ENCODE data around the gene SDK1. TPM values are rescaled to one million over a fixed set of nuclear protein-coding genes. Genes with fewer than 3 reads are reported as not detected.
"Not testable (repeated sequence)": the region's sequence is repeated elsewhere in the genome, so short reads cannot be mapped to it uniquely, and the experiment has no call there.

The SDK1 gene
- total RNA-seq, 1 experiment from 2014 or later, result 5.1 TPM

DNA sequence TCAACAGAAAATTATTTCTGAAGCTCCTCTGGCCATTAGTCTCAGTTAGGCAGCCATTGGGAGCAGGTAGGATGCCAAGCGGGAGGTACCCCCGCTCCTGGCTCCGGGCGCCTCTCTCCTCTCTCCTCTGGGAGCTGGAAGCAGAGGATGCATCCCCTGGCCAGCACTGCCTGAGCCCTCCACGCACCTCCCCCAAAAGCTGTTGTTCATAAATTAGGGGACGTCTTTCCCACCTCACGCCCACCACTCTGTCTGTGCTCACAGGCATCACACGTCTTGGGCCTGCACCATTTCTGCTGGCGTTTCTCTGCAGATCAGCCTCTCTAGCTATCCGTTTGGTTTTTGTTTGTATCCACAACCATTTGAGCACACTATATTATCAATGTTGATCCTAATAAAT is 772.0 kb downstream of the SDK1 start:
- DNase-seq (ENCODE audit: low spot score), result no peak

DNA sequence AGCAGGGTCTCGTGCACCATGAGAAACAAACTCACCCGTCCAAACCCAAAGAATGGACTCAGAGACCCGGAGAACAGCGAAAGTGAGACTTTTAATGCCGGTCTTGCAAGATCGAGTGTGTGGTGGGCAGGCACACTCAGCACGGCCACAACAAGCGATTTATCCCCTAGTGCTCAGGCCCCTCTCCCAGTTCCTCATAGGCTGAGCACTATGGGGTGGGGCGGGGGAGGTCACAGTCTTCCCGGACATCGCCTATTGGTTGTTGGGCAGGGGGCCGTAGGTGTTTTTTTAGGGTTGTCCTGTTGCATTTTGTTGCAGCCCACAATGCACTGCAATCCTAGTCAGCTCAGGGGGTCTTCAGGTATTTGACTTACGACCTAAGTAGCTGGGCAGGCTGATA is 772.7 kb downstream of the SDK1 start:
- no peak for DNase-seq (ENCODE audit: low spot score)

DNA sequence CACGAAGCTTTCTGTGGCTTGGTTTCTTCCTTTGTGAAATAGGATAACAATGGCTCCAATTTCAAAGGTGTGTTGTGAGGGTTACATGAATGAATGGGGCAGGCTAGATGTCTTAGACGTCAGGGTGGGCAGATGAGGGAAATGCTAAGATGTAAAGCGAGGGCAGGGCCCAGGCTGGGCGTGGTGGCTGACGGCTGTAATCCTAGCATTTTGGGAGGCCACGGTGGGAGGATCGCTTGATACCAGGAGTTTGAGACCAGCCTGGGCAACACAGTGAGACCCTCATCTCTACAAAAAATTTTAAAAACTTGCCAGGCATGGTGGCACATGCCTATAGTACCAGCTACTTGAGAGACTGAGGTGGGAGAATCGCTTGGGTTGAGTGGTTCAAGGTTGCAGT is 773.4 kb downstream of the SDK1 start:
- DNase-seq (ENCODE audit: low spot score), result no peak

DNA sequence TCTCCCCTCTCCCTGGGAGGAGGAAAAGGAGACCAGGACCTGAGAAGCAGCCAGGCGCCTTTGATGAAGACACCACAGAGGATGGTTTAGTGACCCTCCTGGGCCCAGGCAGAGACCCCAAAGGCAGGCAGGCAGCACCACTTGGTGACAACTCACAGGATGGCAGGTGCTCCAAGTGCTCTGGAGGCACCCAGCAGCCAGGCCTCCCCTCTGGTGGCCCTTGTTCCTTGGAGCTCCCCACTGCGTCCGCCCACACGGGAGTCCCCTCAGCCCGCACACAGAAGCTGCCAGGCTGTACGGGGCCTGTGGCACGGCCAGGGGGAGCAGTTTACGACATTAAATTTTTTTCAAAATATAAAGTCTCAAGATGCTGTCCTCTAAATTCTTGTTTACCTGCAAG is 773.9 kb downstream of the SDK1 start:
- no peak for DNase-seq (ENCODE audit: low spot score)

DNA sequence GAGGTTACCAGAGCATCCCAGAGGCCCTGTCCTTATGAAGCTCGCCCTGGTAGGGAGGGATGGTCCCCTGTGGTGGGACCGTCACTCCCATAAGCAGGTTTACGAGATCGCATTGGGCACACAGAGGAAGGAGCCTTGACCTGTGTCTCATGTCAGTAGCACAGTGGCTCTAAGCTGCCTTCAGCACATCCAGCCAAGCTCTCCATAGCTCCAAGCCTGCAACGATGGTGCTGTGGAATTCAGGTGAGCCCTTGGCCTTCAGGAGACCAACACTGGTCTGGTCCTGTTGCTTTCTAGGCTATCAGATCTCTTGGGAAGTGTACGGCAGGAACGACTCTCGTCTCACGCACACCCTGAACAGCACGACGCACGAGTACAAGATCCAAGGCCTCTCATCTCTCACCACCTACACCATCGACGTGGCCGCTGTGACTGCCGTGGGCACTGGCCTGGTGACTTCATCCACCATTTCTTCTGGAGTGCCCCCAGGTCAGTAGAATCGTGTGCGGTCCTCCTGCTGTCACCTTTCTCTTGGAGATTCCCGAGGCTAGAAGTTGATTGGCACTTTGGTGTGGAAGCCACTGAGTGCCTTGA is 775.7 kb downstream of the SDK1 start:
- DNase-seq (ENCODE audit: low spot score), result no peak

DNA sequence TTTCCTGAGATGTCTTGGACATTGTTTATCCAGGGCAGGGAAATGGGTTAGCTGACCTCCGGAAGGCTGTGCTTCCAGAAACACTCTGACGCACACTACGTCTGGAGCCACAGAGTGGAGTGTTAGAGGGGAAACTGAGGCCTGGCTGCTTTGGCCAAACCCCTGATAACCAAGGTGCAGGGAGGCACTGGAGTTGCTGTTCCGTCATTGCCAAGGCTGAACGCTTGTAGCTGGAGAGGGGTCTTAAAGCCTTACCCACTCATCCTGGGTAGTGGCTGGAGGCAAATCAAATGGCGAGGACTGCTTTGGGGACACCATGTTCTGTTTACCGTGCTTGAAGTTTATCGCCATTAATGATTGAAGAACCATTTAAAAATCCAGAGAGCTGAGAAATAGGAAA is 776.9 kb downstream of the SDK1 start:
- DNase-seq (ENCODE audit: low spot score), result no peak

DNA sequence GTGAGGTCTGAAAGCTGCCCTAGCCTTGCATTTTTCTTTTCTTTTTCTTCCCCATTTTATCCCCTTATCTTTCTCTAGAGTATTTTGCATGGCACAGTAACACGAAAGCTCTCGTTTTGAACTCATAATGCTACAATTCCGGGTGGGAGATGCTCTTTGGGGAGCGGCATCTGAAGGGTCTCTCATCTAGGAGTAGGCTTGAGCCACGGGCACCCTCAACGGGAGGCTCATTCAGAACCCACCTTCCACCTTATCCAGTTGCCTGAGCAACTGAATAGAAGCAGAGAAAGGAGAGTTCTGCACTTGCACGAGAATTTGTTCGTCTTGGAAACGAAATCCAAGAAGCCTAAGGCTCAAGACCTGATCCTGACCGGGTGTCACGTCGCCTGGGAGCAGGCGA is 777.5 kb downstream of the SDK1 start:
- DNase-seq (ENCODE audit: low spot score), result no peak

DNA sequence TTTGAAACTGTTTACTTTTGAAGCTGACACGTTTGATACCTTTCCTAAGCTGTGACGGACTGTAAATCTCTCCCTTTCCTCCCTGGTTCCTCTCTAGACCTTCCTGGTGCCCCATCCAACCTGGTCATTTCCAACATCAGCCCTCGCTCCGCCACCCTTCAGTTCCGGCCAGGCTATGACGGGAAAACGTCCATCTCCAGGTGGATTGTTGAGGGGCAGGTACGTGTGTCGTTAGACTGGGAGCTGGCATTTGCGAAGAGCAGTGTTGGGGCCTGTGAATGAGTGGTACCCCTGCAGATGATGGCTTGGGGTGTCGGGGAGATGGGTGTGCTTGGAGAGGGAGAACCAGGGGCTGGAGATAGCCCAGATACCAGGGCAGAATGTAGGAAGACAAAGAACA is 778.3 kb downstream of the SDK1 start:
- DNase-seq (ENCODE audit: low spot score), result no peak

DNA sequence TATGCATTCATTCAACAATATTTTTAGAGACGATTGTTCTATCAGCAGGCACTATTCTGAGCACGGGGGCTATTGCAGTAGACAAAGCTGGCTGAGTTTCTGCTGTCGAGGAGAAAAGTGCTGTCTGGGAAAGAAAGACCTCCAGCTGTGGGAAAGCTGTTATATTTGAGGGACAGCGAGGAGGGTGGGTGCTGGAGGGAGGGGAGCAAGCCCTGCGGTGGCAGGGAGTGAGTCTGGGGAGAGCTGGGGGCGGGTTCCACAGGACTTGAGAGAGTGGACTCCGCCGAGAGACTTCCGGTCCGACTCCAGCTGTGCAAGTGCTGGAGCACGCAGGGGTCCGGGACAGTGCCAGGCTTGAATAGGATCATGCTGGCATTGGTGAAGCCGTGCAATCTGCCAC is 778.9 kb downstream of the SDK1 start:
- DNase-seq (ENCODE audit: low spot score), result no peak

DNA sequence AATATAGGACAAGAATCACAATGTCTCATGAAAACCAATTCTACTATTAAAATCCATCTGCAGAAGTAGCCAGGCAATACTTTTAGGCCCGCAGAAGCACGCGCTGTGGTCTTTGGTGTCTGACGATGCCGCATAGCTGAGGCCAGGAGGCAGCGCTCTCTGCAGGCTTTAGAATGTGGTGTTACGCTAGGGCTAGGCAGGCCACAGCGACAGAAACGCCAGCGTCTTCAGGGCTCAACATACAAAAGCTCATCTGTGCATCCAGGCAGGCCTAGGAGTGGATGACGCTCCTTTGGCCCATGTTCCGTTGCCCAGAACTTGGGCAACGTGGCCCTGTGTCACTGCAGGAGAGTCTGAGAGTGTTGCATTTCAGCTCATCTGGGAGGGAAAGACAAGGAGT is 779.9 kb downstream of the SDK1 start:
- no peak for DNase-seq (ENCODE audit: low spot score)

DNA sequence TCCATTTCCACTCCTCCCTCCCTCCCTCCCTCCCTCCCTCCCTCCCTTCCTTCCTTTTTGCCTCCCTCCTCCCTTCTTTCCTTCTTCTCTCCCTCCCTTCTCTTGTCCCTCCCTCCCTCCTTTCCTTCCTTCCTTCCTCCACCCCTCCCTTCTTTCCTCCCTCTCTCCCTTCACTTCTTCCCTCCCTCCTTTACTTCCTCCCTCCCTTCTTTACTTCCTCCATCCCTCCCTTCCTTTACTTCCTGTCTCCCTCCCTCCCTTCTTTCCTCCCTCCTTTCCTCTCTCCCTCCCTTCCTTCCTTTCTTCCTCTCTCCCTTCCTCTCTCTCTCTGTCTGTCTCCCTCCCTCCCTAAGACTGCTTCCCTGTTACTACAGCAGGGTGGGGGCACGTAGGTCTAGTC is 782.5 kb downstream of the SDK1 start:
- DNase-seq (ENCODE audit: low spot score), result no peak

DNA sequence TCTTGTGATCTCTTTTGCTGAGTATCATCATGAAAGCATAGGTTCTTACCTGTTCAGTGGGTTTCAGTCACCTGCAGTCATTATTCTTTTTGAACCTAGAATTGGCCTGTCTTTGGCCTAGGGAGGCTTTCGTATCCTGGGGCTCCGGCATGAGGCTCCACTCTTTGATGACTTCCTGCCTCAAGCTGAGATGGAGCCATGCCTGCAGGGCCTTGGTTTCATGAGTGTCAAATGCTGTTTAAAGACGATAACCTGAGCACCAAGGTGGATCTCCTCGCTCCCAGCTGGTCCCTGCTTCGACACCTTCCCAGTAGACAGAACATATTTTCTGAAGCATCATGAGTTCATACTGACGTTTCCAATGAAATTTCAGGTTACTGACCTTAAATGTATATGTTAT is 783.2 kb downstream of the SDK1 start:
- no peak for DNase-seq (ENCODE audit: low spot score)

DNA sequence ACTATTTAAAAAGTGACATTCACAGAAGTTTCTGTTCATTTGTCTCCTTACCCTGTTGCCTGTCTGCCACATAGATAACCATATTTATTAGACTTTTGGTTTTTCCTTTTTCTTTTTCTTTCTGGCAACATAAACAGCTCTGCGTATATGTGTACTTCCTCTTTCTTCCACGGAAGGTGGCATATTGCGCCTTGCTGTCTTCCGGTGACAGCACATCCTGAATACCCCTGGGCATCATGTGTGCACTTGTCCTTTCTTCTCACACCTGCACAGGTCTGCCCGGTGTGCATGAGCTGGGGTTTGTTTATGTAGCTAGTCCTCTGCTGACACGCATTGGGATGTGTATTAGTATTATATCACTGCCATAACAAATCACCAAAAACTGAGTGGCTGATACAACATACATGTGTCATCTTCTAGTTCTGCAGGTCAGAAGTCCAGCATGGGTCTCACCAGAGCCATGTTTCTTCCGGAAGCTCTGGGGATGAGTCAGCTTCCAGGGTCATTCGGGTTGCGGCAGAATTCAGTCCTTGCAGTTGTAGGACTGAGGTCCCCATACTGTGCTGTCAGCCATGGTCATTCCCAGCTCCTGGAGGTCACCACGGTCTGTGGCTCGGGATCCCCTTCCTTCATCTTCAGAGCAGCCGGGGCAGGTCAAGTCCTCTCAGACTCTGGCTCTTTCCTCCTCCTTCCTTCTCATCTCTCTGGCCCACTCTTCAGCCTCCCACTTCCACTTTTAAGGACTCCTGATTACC is 785.1 kb downstream of the SDK1 start:
- DNase-seq (ENCODE audit: low spot score), result no peak

DNA sequence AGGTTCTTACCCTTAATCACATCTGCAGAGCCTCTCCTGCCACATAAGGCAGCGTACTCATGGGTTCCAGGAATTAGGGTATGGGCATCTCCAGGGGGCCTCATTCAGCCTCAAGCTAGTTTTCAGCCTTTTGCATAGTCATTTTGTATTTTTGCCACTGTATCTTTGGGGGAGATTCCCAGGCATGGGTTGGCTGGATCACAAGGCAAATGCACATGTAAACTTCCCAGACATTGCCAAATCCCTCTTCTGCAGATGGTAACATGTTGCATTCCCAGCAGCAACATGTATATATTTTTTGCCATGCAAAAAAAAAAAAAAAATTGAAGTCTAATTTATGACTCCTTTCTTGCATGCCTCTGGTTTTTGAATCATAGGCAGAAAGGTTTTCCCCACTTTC is 785.7 kb downstream of the SDK1 start:
- DNase-seq (ENCODE audit: low spot score), result no peak

DNA sequence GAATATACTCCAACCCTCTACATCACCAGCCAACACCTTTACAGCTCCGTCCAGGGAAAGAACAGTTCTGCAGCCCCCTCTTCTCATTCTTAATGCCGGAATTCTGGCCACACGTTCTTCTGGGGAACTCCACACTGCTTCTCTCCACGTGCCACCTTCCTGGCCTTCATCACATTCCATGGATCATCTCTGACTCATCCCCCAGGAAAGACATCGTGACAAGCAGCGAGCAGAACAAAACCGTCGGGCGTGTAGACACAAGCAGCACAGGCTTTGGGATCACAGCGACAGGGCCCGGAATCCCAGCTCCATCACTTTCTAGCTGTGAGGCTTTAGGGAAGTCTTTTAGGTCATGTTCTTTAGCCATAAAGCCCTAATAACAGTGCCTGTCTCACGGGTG is 790.7 kb downstream of the SDK1 start:
- no peak for DNase-seq (ENCODE audit: low spot score)

DNA sequence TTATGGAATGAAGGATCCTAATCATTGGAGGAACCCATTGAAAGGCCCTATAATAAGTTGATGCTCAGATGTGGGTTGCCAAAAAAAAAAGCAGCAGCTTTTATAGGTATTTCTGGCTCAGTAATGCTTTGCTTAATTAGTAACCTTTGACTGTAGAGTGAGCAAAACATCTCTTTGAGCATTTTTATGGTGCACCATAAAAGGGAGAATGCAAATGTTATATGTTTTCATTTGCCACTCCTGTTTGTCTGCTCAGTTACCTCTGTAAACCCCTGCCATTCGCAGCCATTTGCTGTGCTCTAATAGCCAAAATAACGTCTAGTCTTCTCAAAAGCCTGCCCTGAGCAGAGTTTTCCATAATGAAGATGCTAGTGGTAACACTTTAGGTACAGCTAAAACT is 792.0 kb downstream of the SDK1 start:
- no peak for DNase-seq (ENCODE audit: low spot score)

DNA sequence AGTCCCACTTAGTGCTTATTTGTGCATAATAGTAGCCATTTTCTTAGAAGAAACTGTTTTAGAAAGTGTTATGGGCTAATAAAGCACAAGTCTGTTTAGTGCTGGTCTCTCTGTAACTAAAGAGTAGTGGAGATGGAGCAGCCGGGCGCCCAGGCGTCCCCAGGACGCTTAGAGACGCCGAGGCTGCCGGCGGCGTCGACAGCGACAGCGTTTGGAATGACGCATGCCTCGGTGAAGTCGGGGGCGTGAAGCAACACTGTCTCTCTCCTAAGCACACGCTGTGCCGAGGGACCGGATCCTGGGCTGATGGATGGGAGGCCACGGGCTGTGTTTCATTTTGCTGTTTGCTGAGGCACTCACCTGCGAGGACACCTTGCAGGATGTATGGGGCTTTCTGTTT is 792.4 kb downstream of the SDK1 start:
- no peak for DNase-seq (ENCODE audit: low spot score)

DNA sequence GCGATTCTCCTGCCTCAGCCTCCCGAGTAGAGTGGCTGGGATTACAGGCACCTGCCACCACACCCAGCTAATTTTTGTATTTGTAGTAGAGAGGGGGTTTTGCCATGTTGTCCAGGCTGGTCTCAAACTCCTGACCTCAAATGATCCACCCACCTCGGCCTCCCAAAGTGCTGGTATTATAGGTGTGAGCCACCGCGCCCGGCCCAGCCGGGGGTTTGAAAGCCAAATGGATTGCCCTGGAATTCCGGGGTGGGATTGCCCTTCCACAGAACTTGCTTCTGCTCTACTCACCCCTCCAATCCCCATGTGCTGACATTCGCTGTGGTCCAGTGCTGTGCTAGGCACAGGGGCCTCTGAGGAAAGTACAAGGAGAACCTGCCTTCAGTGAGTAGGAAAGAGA is 793.1 kb downstream of the SDK1 start:
- not testable (repeated sequence) for DNase-seq (ENCODE audit: low spot score)

DNA sequence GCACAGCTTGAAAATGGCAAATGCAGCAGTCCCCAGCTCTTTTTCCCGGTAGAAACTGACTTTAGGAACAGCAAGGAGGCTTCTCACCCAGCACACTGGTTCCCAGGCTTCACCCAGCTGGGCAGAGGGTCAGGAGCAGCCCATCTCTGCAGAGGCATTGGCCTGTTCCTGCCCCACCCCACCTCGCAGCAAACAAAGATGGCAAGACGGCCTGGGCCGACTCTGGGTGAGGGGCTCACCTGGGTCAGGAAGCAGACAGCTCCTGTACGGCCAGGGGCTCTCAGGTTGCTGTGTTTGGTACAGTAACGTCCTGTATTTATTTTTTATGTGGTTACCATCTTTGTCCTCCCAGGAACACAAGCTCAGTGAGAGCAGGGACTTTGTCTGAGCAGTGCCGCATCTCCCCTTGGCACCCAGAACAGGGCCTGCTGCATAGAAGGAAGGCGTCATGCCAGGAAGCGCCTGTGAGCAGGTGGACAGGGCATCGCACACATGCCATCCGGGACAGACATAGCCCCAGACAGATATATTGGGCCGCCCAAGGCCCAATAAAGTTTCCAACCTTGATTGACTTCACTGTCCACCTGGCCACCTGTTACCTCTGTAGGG is 796.1 kb downstream of the SDK1 start:
- DNase-seq (ENCODE audit: low spot score), result no peak

DNA sequence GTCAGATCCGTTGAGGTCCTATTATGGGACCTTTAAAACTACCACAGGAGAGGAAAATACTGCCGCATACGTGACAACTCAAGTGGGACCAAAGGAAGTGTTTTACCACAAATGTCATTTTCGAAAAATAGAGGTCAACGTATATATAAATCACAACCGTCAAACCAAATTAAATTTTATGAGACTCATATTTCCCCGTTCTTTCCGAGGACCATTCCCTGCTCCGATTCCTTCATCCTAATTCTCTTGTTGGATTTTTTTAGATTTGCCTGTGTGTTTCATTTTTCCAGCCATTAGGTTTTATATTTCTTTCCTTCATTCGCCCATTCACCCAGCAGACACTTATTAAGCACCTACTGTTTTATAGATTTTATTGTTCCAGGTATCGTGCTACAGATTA is 797.1 kb downstream of the SDK1 start:
- no peak for DNase-seq (ENCODE audit: low spot score)

DNA sequence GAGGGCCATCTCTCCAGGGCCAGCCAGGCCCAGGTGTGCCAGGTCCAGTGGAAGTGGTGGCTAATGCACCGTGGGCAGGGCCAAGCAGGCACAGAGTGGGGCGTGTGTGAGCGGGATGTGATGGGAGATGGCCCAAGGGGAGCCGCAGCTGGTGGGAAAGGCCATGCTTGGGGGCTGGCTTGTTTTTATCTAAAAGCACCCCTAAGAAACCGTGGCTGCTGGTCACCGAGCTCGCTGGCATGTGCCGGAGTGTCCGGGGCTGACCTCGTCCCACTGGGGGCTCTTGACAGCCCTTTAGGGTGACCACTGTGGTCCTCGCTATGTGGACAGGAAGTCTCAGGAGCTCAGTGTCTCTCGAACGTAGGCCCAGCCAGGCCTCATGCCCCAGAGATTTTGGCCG is 798.6 kb downstream of the SDK1 start:
- no peak for DNase-seq (ENCODE audit: low spot score)

DNA sequence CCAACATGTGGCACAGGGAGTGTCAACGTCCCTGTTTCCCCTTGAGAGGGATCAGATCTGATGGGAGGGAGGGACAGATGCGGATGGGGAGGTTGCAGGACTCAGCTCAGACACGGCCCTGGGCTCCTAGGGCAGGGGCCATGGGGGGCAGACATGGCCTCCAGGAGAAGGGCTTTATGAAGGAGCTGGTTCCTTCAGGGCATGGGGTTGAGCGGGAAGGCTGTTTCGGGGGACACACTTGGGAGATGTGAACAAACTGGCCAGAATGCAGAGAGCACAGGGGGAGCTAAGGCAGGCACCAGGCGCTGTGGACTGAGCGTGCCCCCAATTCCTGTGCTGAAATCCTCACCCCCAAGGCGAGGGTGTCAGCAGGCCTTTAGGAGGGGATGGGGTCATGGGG is 799.1 kb downstream of the SDK1 start:
- DNase-seq (ENCODE audit: low spot score), result no peak

DNA sequence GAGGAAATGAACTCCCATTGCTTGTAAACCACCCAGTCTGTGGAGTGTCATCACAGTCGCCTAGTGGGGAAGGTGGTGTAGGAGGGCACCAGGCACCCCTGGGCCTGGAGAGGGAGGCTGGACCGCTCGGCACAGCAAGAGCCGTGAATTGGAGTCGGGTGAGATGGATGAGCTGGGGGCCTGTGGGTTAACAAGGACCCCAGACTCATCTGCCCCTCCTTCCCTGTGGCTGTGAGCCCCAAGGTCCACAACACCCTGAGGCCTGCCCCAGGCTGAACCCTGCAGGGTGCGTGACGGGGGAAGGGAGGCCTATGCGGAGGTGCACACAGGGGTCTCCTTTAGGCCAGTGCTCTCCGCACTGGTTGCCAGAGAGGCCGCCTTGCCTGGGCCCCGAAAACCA is 799.6 kb downstream of the SDK1 start:
- DNase-seq (ENCODE audit: low spot score), result no peak

All from H4 (cell line).